ENCODE measurements around the gene AHRR.

Gene AHRR

DNA sequence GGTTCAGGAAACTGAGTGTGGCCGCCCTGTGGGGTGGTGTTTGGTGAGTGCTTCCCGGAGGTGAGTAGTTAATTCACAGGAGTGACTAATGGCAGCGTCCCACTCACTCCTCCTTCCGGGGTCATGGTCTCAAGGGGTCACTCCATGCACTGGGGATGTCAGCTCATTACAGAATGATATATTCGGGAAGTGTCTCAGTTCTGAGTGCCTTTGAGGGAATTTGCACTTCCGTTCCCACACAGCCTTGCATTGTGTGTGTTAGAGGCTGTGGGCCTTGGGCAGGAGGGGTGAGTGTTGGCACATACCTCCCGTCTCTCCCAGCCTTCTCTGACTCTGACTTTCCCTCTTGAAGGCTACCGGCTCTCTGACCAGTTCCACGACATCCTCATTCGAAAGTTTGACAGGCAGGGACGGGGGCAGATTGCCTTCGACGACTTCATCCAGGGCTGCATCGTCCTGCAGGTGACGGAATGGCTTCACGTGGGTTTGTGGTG, 10.5 kb upstream of the AHRR start:
- TF ChIP-seq POLR2AphosphoS5 (IDR thresholded peaks at IDR 0.05; ENCODE audit: low read depth, low read length), result no peak
- TF ChIP-seq FOXP2 (optimal IDR thresholded peaks at IDR 0.05; ENCODE audit: borderline replicate concordance, extremely low read depth, extremely low read length, insufficient read depth), result no peak
- TF ChIP-seq TAF1 (IDR thresholded peaks at IDR 0.05; ENCODE audit: borderline replicate concordance, insufficient read depth, low read length), result no peak
- no peak for TF ChIP-seq REST (IDR thresholded peaks at IDR 0.05; ENCODE audit: insufficient read depth in 1 of 2, low read depth in 2 of 2, low read length in 2 of 2)
- TF ChIP-seq SIN3A (IDR thresholded peaks at IDR 0.05; ENCODE audit: borderline replicate concordance, insufficient read depth, low read length), result no peak

GRCh38 chr5:311963-312362, 9.6 kb upstream of the AHRR start:
- no peak for TF ChIP-seq FOXP2 (optimal IDR thresholded peaks at IDR 0.05; ENCODE audit: borderline replicate concordance, extremely low read depth, extremely low read length, insufficient read depth)
- no peak for TF ChIP-seq SIN3A (IDR thresholded peaks at IDR 0.05; ENCODE audit: borderline replicate concordance, insufficient read depth, low read length)
- no peak for TF ChIP-seq REST (IDR thresholded peaks at IDR 0.05; ENCODE audit: insufficient read depth in 1 of 2, low read depth in 2 of 2, low read length in 2 of 2)
- no peak for TF ChIP-seq POLR2AphosphoS5 (IDR thresholded peaks at IDR 0.05; ENCODE audit: low read depth, low read length)
- no peak for TF ChIP-seq TAF1 (IDR thresholded peaks at IDR 0.05; ENCODE audit: borderline replicate concordance, insufficient read depth, low read length)

DNA sequence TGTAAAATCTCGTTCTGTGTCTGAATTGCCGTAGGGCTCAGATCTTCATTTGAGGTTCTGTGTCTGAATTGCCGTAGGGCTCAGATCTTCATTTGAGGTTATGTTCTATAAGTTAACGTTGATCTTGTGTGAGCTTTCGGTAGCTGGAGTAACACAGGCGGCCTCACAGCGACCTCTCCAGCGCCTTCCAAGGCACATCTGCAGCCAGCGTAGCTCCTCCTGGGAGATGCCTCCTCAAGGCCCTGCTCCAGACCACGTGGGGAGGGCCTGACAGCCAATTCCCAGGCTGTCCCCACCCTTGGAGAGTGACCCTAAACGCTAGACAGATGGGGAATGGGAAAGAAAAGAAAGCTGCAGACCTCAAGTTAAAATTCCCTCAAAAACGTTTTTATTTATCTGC, 8.7 kb upstream of the AHRR start:
- TF ChIP-seq SIN3A (IDR thresholded peaks at IDR 0.05; ENCODE audit: borderline replicate concordance, insufficient read depth, low read length) (no peak), POLR2AphosphoS5 (IDR thresholded peaks at IDR 0.05; ENCODE audit: low read depth, low read length) (no peak), REST (IDR thresholded peaks at IDR 0.05; ENCODE audit: insufficient read depth in 1 of 2, low read depth in 2 of 2, low read length in 2 of 2) (no peak), FOXP2 (optimal IDR thresholded peaks at IDR 0.05; ENCODE audit: borderline replicate concordance, extremely low read depth, extremely low read length, insufficient read depth) (no peak)

GRCh38 chr5:313265-313664, 8.2 kb upstream of the AHRR start:
- TF ChIP-seq REST (IDR thresholded peaks at IDR 0.05; ENCODE audit: insufficient read depth in 1 of 2, low read depth in 2 of 2, low read length in 2 of 2) (no peak), TAF1 (IDR thresholded peaks at IDR 0.05; ENCODE audit: borderline replicate concordance, insufficient read depth, low read length) (no peak), POLR2AphosphoS5 (IDR thresholded peaks at IDR 0.05; ENCODE audit: low read depth, low read length) (no peak), SIN3A (IDR thresholded peaks at IDR 0.05; ENCODE audit: borderline replicate concordance, insufficient read depth, low read length) (no peak), FOXP2 (optimal IDR thresholded peaks at IDR 0.05; ENCODE audit: borderline replicate concordance, extremely low read depth, extremely low read length, insufficient read depth) (no peak)

All from PFSK-1 (cell line).